ENCODE measurements around the gene HTRA1.

HTRA1 gene

GRCh38 chr10:122526892-122527291 lies 65.5 kb downstream of the HTRA1 start:
- no peak overlapping the region for H3K4me3 ChIP-seq (ENCODE audit: low read length)
- TF ChIP-seq, protein P1, sequence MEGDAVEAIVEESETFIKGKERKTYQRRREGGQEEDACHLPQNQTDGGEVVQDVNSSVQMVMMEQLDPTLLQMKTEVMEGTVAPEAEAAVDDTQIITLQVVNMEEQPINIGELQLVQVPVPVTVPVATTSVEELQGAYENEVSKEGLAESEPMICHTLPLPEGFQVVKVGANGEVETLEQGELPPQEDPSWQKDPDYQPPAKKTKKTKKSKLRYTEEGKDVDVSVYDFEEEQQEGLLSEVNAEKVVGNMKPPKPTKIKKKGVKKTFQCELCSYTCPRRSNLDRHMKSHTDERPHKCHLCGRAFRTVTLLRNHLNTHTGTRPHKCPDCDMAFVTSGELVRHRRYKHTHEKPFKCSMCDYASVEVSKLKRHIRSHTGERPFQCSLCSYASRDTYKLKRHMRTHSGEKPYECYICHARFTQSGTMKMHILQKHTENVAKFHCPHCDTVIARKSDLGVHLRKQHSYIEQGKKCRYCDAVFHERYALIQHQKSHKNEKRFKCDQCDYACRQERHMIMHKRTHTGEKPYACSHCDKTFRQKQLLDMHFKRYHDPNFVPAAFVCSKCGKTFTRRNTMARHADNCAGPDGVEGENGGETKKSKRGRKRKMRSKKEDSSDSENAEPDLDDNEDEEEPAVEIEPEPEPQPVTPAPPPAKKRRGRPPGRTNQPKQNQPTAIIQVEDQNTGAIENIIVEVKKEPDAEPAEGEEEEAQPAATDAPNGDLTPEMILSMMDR (conservative IDR thresholded peaks at IDR 0.05; ENCODE audit: low read depth, low read length), result no peak
- no peak for DNase-seq (ENCODE audit: low read depth)

DNA sequence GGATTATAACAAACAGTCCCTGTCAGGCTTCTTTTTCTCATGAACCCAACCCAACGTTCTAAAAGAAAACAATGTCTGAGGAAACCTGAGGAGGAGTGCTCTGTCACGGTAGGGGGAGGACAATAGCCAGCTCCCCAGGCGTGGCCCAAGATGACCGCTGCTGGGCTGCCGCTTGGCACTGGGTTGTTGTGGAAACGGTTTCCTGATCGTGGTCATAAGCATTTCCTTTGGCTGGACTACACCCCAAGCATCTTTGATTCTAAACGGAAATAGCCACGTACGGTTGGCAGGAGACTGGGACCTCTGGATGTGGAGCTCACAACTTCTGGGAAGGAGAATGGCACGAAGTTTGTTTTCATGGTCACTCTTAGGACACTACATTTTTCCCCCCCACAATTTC lies 68.8 kb downstream of the HTRA1 start:
- H3K4me3 ChIP-seq (ENCODE audit: low read length), result no peak overlapping the region
- TF ChIP-seq, protein P1 (conservative IDR thresholded peaks at IDR 0.05; ENCODE audit: low read depth, low read length), result no peak
- DNase-seq (ENCODE audit: low read depth), result no peak

DNA sequence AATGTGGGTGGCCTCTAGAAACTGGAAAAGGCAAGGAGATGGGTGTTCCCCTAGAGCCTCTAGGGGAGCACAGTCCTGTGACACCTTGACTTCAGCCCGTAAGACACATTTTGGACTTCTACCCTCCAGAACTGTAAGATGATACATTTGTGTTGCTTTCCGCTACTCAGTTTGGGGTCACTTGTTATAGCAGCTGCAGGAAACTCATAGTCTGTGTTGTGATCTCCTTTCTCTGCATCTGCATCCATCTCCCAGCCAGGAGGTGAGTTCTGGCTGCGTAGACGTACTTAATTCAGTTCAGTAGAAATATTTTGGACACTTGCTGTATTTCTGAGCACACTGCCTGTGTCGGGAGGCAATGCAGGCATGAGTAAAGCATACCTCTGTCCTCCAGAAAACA lies 69.9 kb downstream of the HTRA1 start:
- no peak overlapping the region for H3K4me3 ChIP-seq (ENCODE audit: low read length)
- TF ChIP-seq, protein P1 (conservative IDR thresholded peaks at IDR 0.05; ENCODE audit: low read depth, low read length), result no peak
- no peak for DNase-seq (ENCODE audit: low read depth)

GRCh38 chr10:122531939-122532338 lies 70.6 kb downstream of the HTRA1 start:
- no peak overlapping the region for H3K4me3 ChIP-seq (ENCODE audit: low read length)
- TF ChIP-seq, protein P1 (conservative IDR thresholded peaks at IDR 0.05; ENCODE audit: low read depth, low read length), result no peak
- no peak for DNase-seq (ENCODE audit: low read depth)

- DNase-seq (ENCODE audit: low read depth), result no peak
- H3K4me3 ChIP-seq (ENCODE audit: low read length), result no peak overlapping the region
- TF ChIP-seq, protein P1 (conservative IDR thresholded peaks at IDR 0.05; ENCODE audit: low read depth, low read length), result no peak
Observed at GRCh38 chr10:122532601-122533296, 71.4 kb downstream of the HTRA1 start.

GRCh38 chr10:122537545-122537944 lies 76.2 kb downstream of the HTRA1 start:
- no peak for DNase-seq (ENCODE audit: low read depth)
- H3K4me3 ChIP-seq (ENCODE audit: low read length), result no peak overlapping the region
- TF ChIP-seq, protein P1 (conservative IDR thresholded peaks at IDR 0.05; ENCODE audit: low read depth, low read length), result no peak

DNA sequence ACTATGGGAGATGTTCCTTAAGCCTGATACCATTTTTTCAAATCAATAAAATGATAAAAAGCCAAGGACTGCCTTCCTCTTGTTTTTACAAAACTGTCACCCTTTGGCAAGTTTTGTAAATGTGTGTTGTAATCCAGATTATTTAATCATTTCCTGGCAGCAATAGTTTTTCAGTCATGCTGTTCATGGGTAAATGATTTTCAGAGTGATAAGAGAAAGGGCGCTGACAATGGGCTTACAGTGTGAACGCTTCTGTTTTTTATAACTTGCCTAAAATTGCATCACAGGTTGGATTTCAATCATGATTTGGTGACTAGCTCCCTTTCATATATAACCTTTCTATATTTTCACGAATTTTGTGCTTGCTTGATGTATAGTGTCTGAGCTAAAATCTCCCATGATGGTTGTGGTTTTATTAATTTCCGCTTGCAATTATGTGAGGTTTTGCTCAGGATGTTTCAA lies 80.2 kb downstream of the HTRA1 start:
- no peak overlapping the region for H3K4me3 ChIP-seq (ENCODE audit: low read length)

More for the DNA sequence above, 80.2 kb downstream of the HTRA1 start:
- TF ChIP-seq, protein P1 (conservative IDR thresholded peaks at IDR 0.05; ENCODE audit: low read depth, low read length), result no peak
- no peak for DNase-seq (ENCODE audit: low read depth)
